Activated T-cell treated with anti-CD3 and anti-CD28 coated beads, Interleukin-2, amount 50 U/mL, for 72 hours (primary cell): Measurements from ENCODE around the gene NELFB. TPM values are rescaled to one million over a fixed set of nuclear protein-coding genes. Genes with fewer than 3 reads are reported as not detected.
"Not testable (repeated sequence)": the region's sequence is repeated elsewhere in the genome, so short reads cannot be mapped to it uniquely, and the experiment has no call there.

Experiments used
- ATAC-seq, 2 donors: fragments of 150-1000 bp; cut with Tn5 transposase; replicated peaks in 1 of 2; 2 replicates each; pipeline ENCODE4 v1.10.0; 2021; ENCODE audit warnings: moderate library complexity in 2 of 2, mild to moderate bottlenecking in 1 of 2
- DNase-seq, 2 donors: peaks; one replicate each; pipeline ENCODE4 v3.0.0; 2021 to 2022; ENCODE audit warnings: mixed read lengths in 1 of 2
- H3K27ac Mint-ChIP-seq: one replicate; pipeline ENCODE4 v1.8.0; 2022; ENCODE audit warnings: mild to moderate bottlenecking, moderate library complexity, mixed read lengths
- H3K27me3 Mint-ChIP-seq: one replicate; pipeline ENCODE4 v1.8.0; 2022; ENCODE audit warnings: low read depth, mixed read lengths
- H3K36me3 Mint-ChIP-seq, 2 donors: one replicate each; pipeline ENCODE4 v1.8.0; 2022; ENCODE audit warnings: mixed read lengths in 2 of 2, mild to moderate bottlenecking in 1 of 2; ENCODE audit not compliant: insufficient read depth in 2 of 2
- H3K4me1 Mint-ChIP-seq: one replicate; pipeline ENCODE4 v1.8.0; 2022; ENCODE audit warnings: low read depth, mixed read lengths
- H3K4me3 Mint-ChIP-seq, 2 donors: one replicate each; pipeline ENCODE4 v1.8.0; 2022; ENCODE audit warnings: mild to moderate bottlenecking in 2 of 2, mixed read lengths in 2 of 2, moderate library complexity in 2 of 2
- H3K9me3 Mint-ChIP-seq, 2 donors: one replicate each; pipeline ENCODE4 v1.8.0; 2022; ENCODE audit warnings: mixed read lengths in 2 of 2
- total RNA-seq, 2 donors: library from RNA; stranded (reverse); gene quantifications; one replicate each; pipeline ENCODE4 v1.2.3, GENCODE V29; 2022

NELFB gene
- total RNA-seq, 2 donors from 2014 or later = 53.1 to 56.6 TPM

DNA sequence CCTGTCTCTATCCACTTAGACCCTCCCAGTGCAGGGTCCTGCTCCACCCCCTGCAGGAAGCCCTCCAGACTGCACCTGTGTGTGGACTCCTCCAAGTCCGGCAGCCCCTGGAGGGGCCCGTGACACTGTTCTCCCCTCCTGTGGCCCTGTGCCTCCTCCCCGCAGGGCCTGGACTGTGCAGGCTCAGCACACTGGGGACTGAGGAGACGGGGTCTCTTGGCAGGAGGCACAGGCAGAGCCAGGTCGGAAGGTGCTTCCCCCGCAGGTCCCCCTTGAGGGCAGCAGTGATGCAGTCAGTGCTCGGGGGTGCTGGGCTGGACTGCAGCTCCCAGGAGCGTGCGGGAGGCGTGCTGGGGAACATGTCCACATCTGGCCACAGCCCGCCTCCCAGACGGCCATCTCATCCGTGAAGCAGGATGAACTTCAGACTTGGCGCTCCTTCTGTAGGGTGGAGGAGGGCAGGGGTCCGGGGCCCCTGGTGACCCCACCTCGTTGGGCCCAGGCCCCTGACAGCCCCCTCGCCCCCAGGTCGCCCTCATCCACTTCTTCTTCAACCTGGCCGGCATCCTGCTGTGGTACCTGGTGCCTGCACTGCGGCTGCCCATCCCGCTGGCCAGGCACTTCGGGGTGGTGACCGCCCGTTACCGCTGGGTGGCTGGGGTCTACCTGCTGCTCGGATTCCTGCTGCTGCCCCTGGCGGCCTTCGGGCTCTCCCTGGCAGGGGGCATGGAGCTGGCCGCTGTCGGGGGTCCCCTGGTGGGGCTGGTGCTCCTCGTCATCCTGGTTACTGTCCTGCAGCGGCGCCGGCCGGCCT lies 19.5 kb upstream of the NELFB start:
- no peaks in the 10 kb centered on the region for H3K36me3 Mint-ChIP-seq
- no peaks in the 10 kb centered on the region for H3K9me3 Mint-ChIP-seq
- DNase-seq = no peak
- H3K27ac Mint-ChIP-seq = no peak overlapping the region
- H3K4me1 Mint-ChIP-seq = peaks cover 7% of the 10 kb centered on the region
- H3K27me3 Mint-ChIP-seq = no peaks in the 10 kb centered on the region
- H3K4me3 Mint-ChIP-seq = no peak overlapping the region
- no peak for ATAC-seq

DNA sequence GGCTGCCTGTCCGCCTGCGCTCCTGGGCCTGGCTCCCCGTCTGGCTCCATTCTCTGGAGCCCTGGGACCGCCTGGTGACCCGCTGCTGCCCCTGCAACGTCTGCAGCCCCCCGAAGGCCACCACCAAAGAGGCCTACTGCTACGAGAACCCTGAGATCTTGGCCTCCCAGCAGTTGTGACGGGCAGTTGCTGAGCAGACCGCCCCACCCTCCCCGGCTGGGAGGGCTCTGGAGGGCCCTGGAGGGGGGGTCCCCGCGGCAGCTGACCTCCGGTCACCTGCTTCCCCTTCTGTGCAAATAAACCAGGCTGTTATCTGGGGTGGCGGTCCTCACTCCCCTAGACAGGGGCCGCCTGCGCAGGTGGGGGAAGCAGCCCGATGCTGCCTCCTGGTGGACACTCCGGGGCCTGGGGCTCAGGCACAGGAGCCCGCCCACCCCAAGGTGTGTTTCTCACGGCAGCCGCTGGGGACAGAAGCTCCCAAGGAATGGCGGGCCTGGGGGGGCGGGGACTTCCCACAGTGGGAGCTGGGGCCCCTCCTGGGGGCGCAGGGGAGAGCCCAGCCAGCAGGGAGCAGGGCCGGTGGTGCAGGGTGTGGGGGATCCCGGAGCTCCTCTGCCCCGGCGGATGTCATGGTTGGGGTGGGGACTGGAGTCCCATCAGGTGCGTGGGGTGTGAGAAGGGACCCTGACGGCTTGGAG lies 18.7 kb upstream of the NELFB start:
- DNase-seq (peak; percentile 93 to 94), ATAC-seq (peak; percentile 26 to 35)
- Mint-ChIP-seq H3K9me3 (no peaks in the 10 kb centered on the region), H3K4me1 (peaks cover 7% of the 10 kb centered on the region), H3K27me3 (no peaks in the 10 kb centered on the region), H3K36me3 (peaks cover 0 to 4% of the 10 kb centered on the region in 2 donors), H3K4me3 (peak overlapping the region; percentile 43 to 52), H3K27ac (no peak overlapping the region)

DNA sequence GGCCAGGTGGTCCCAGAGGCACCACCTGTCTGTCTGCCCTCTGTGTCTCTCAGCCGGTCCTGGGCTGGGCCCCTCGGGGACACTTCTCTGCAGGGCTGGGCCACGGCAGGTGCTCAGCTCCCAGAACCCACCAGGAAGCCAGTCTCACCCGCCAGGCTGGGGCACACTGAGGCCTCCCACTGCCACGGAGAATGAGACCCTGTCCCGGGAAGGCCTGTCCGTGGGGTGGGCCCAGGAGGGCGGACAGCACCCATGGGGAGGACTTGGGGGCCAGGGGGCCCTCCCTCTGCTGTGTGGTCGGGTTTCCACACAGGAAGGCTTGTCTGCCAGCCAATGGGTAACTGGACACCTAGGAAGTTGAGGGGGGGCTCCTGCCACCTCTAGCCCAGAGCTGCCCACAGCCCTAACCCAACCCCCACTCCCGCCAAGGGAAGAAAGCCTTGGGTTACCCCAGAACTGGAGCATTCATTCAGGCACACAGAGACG lies 18.1 kb upstream of the NELFB start:
- no peak overlapping the region for H3K27ac Mint-ChIP-seq
- ATAC-seq (no peak), DNase-seq (no peak)
- H3K4me3 Mint-ChIP-seq = peak overlapping the region; percentile 43 to 52
- no peaks in the 10 kb centered on the region for H3K27me3 Mint-ChIP-seq
- peaks cover 7% of the 10 kb centered on the region for H3K4me1 Mint-ChIP-seq
- peaks cover 0 to 4% of the 10 kb centered on the region in 2 donors for H3K36me3 Mint-ChIP-seq
- H3K9me3 Mint-ChIP-seq = no peaks in the 10 kb centered on the region

DNA sequence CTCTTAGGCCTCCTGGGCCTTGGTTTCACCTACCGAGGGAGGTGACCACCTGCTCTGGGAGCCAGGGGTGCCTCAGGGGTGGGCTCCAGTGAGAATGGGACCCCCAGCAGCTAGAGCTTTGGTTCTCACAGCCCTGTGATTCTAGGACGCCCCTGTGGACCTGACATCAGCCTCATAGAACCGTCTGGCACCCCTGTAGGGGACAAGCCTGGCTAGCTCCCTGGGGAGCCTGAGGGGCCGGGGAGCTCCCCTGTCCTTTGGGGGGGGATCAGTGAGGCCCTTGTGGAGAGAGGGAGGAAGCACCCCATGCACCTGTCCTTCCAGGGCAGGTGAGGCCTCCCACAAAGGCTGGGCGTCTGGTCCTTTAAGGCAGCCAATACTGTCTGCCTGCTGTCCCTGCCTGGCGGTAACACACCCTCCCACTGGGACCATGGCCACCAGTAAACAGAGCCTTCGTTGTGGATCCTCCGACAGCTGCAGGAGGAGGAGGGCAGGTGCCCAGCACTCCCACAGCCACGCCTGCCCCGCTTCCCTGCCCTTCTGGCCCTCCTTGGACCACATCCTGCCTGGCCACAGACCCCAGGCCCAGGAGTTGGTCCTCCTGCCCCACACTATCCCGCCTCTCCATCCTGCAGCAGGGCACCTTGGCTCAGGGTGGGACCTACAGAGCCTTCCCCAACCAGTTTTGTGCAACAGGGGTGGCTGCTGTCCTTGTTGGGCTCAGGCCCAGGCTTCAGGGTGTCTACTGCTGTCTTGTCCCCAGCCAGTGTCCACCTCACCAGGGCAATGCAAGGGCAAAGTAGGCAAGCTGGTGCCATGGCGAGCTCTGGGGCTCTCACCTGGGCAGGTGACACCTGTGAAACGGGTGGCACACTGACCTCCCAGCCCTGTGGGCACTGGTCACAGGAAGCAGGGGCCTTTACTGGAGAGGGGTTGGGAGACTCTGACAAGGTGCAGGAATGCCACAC lies 17.1 kb upstream of the NELFB start:
- peaks cover 18% of the 10 kb centered on the region for H3K4me1 Mint-ChIP-seq
- H3K27me3 Mint-ChIP-seq = no peaks in the 10 kb centered on the region
- DNase-seq = no peak
- no peak overlapping the region for H3K27ac Mint-ChIP-seq
- no peak for ATAC-seq
- peaks cover 8 to 9% of the 10 kb centered on the region in 2 donors for H3K36me3 Mint-ChIP-seq
- H3K9me3 Mint-ChIP-seq = no peaks in the 10 kb centered on the region
- H3K4me3 Mint-ChIP-seq = peak overlapping the region; percentile 18 to 91

DNA sequence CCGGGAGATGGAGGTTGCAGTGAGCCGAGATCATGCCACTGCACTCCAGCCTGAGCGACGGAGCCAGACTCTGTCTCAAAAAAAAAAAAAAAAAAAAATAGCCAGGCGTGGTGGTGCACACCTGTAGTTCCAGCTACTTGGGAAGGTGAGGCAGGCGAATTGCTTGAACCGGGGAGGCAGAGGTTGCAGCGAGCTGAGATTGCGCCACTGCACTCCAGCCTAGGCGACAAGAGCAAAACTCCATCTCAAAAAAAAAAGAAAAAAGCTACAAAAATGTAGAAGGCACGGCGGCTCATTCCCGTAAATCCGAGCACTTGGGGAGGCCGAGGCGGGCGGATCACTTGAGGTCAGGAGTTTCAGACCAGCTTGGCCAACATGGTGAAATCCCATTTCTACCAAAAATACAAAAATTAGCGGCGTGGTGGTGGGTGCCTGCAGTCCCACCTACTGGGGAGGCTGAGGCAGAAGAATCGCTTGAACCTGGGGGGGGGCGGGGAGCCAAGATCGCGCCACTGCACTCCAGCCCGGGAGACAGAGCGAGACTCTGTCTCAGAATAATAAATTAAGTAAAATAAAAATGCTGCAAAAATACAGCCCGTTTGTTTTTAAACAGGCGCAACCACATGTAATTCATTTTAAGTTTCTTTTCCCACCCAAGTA lies 15.5 kb upstream of the NELFB start:
- peaks cover 9 to 11% of the 10 kb centered on the region in 2 donors for H3K36me3 Mint-ChIP-seq
- H3K27me3 Mint-ChIP-seq, H3K9me3 Mint-ChIP-seq, ATAC-seq, DNase-seq: not testable (repeated sequence)
- peaks cover 32% of the 10 kb centered on the region for H3K4me1 Mint-ChIP-seq
- peak overlapping the region; percentile 78 to 91 for H3K4me3 Mint-ChIP-seq
- peak overlapping the region; percentile 73 for H3K27ac Mint-ChIP-seq

DNA sequence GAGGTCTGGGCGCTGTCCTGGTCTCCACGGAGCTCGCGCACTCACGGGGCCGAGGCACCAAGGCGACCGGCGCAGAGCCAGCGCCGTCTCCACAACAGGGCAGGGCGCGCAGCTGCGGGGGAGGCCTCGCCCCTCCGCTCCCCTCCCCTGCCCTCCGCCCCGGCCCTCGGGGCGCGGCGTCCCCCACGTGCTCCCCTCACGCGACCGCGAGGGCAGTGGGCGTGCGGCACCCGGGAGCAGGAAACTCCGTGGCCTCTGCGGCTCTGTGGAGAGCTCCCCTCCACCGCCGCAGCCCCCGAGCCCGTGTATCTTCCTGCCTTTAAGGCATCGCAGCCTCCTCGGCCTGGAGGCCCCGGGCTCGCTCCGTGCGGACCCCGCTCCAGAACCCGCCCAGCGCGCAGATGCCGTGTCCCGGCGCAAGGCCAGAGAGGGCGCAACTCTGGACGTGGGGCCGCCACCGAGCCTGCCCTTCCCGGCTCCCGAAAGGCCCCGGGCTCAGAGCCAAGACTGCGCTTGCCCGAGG lies 14.7 kb upstream of the NELFB start:
- Mint-ChIP-seq H3K4me3 (peak overlapping the region; percentile 78 to 91), H3K27ac (no peak overlapping the region), H3K9me3 (no peaks in the 10 kb centered on the region), H3K27me3 (no peaks in the 10 kb centered on the region), H3K4me1 (peaks cover 32% of the 10 kb centered on the region), H3K36me3 (peaks cover 9 to 11% of the 10 kb centered on the region in 2 donors)
- ATAC-seq (peak; percentile 31 to 36), DNase-seq (peak; percentile 74 to 79)

DNA sequence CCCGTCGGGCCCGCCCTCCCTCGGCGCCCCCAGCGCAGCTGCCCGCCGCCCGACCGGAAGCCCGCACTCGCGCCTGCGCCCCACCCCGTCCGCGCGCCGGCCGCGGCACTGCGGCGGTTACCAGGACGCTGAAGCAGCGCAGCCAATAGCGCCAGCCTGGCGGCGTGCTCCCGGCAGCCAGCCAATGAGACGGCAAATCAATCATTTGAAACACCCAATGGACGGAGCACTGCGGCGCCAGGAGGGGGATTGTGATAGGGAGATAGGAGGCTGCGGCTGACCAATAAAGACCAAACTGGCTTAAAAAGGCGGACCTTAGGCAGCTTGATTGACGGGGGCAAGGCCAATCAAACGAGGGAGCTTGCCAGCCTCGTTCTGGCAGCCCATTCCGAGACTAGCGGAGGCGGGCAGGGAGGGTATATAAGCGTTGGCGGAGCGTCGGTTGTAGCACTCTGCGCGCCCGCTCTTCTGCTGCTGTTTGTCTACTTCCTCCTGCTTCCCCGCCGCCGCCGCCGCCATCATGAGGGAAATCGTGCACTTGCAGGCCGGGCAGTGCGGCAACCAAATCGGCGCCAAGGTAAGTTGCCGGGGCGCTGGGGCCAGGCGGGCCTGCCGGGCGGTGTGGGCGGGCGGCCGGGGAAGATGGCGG lies 14.2 kb upstream of the NELFB start, which contains the start of gene TUBB4B:
Gene TUBB4B, plus strand, starts transcription at position 447 of the 649 bp plus-strand sequence. Its CDS starts 74 bp downstream, at position 521.
- Mint-ChIP-seq H3K4me1 (peaks cover 32% of the 10 kb centered on the region), H3K36me3 (peaks cover 9 to 11% of the 10 kb centered on the region in 2 donors)

DNA sequence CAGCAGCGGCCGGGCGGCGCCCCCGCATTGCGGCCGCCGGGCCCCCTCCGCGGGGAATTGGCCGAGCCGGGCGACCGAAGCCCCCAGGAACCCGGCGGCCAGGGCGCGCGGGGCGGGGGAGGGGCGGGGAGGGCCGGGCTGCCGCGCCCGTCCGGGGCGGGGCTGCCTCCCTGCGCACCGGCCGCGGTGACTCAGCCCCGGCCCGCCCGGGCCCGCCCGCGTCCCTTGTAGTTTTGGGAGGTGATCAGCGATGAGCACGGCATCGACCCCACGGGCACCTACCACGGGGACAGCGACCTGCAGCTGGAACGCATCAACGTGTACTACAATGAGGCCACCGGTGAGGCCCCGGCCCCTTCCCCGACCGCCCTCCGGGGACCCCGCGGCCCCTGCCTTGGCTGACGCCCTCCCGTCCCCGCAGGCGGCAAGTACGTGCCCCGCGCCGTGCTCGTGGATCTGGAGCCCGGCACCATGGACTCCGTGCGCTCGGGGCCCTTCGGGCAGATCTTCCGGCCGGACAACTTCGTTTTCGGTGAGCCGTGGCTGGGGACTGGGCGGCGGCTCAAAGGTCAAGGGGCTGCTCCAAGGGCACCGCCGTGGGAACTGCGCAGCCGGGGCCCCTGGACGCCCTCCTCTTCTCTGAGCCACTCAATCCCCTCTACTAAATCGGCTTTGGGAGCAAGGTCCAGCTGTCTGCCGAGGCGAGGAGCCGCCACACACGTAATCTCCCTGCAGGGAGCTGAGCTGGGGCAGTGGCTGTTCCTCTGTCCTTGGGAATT lies 13.4 kb upstream of the NELFB start:
- H3K4me3 Mint-ChIP-seq = peak overlapping the region; percentile 88 to 91
- H3K36me3 Mint-ChIP-seq = peaks cover 9 to 11% of the 10 kb centered on the region in 2 donors
- peak; percentile 24 to 26 for ATAC-seq
- peak overlapping the region; percentile 93 for H3K27ac Mint-ChIP-seq
- H3K27me3 Mint-ChIP-seq = no peaks in the 10 kb centered on the region
- peak; percentile 75 to 77 for DNase-seq
- H3K4me1 Mint-ChIP-seq = peaks cover 32% of the 10 kb centered on the region
- H3K9me3 Mint-ChIP-seq = no peaks in the 10 kb centered on the region

More for the DNA sequence above, 14.2 kb upstream of the NELFB start, which contains the start of gene TUBB4B:
- H3K4me3 Mint-ChIP-seq = peak within 1 kb of the TSS; percentile 88 to 91
- peak within 1 kb of the TSS; percentile 97 for H3K27ac Mint-ChIP-seq
- peak; percentile 97 to 98 for DNase-seq
- H3K27me3 Mint-ChIP-seq = no peaks in the 10 kb centered on the region
- peak; percentile 70 to 75 for ATAC-seq
- no peaks in the 10 kb centered on the region for H3K9me3 Mint-ChIP-seq

DNA sequence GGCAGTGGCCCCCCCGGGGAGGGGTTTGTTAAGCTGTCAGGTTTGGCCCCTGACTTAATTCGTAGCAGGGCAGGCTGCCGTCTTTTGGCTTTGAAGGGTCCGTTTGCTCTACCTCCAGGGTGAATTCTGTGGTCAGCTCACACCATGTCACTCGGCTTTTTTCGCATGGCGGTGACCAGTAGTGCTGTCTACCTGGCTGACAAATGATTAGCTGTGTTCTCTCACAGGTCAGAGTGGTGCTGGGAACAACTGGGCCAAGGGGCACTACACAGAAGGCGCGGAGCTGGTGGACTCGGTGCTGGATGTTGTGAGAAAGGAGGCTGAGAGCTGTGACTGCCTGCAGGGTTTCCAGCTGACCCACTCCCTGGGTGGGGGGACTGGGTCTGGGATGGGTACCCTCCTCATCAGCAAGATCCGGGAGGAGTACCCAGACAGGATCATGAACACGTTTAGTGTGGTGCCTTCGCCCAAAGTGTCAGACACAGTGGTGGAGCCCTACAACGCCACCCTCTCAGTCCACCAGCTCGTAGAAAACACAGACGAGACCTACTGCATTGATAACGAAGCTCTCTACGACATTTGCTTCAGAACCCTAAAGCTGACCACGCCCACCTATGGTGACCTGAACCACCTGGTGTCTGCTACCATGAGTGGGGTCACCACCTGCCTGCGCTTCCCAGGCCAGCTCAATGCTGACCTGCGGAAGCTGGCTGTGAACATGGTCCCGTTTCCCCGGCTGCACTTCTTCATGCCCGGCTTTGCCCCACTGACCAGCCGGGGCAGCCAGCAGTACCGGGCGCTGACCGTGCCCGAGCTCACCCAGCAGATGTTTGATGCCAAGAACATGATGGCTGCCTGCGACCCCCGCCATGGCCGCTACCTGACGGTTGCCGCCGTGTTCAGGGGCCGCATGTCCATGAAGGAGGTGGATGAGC lies 12.6 kb upstream of the NELFB start:
- H3K4me1 Mint-ChIP-seq = peaks cover 32% of the 10 kb centered on the region
- H3K36me3 Mint-ChIP-seq = peaks cover 9 to 11% of the 10 kb centered on the region in 2 donors
- H3K4me3 Mint-ChIP-seq = peak overlapping the region; percentile 85 to 88
- ATAC-seq = no peak
- DNase-seq = no peak
- H3K27ac Mint-ChIP-seq = peak overlapping the region; percentile 93
- H3K9me3 Mint-ChIP-seq = no peaks in the 10 kb centered on the region
- H3K27me3 Mint-ChIP-seq = no peaks in the 10 kb centered on the region

DNA sequence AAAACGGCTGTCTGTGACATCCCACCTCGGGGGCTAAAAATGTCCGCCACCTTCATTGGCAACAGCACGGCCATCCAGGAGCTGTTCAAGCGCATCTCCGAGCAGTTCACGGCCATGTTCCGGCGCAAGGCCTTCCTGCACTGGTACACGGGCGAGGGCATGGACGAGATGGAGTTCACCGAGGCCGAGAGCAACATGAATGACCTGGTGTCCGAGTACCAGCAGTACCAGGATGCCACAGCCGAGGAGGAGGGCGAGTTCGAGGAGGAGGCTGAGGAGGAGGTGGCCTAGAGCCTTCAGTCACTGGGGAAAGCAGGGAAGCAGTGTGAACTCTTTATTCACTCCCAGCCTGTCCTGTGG lies 11.9 kb upstream of the NELFB start:
- Mint-ChIP-seq H3K4me3 (peak overlapping the region; percentile 85 to 88), H3K36me3 (peaks cover 9 to 11% of the 10 kb centered on the region in 2 donors), H3K4me1 (peaks cover 32% of the 10 kb centered on the region), H3K27ac (peak overlapping the region; percentile 93)
- not testable (repeated sequence) for H3K9me3 Mint-ChIP-seq, H3K27me3 Mint-ChIP-seq, DNase-seq, ATAC-seq
